ENCODE data around the gene LY6G6C.

- TF ChIP-seq YY1 (IDR thresholded peaks at IDR 0.05; ENCODE audit: insufficient read depth, insufficient read length), result no peak
- no peak for TF ChIP-seq ZNF274 (IDR thresholded peaks at IDR 0.05; ENCODE audit: low read depth, low read length)
Observed at GRCh38 chr6:31693535-31693934, 28.0 kb downstream of the LY6G6C start.
